Fibroblast of skin of back (primary cell): ENCODE measurements around the gene KLHL3.

ENCODE experiments used
- DNase-seq: peaks from one replicate; pipeline ENCODE4 v3.0.0-alpha.2; 2013

Gene KLHL3

DNA sequence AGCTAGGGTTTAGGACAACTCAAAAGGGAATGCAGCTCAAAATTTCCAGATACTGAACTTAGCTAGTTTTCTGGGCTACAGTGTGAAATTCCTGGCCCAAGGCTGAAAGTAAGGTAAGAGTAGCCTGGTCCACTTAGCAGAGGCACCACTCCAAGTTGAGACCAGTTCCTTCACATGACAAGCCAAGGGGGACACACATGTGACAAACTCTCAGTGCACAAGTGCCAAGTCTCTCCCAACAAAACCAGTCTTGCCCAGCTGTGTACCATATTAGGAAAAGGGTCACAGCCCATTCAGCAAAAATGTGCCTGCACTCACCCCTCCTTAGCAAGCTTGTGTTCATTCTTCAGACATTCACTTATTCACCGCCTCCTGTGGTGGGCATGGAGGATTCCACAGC is 27.8 kb downstream of the KLHL3 start:
- no peak for DNase-seq

DNA sequence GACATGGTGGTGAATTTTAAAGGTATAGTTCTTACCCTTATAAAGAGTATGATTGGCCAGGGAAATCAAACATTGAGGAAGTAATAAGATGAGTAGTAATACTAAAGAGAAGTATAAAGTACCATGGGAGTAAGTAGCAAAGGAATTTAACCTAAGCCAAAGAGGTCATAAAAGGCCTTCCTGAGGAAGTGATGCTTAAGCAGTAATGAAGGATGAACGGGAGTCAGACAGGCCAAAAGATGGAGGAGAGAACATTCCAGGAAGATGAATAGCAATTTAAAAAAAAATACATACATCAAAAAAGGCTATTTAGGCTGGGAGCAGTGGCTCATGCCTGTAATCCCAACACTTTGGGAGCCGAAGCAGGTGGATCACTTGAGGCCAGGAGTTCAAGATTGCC is 29.0 kb downstream of the KLHL3 start:
- DNase-seq = peak; percentile 25

GRCh38 chr5:137705106-137705505 is 30.8 kb downstream of the KLHL3 start:
- DNase-seq = peak; percentile 16

GRCh38 chr5:137703565-137703964 is 32.3 kb downstream of the KLHL3 start:
- DNase-seq = no peak

- no peak for DNase-seq
Observed at GRCh38 chr5:137700282-137700680, 35.6 kb downstream of the KLHL3 start.

DNA sequence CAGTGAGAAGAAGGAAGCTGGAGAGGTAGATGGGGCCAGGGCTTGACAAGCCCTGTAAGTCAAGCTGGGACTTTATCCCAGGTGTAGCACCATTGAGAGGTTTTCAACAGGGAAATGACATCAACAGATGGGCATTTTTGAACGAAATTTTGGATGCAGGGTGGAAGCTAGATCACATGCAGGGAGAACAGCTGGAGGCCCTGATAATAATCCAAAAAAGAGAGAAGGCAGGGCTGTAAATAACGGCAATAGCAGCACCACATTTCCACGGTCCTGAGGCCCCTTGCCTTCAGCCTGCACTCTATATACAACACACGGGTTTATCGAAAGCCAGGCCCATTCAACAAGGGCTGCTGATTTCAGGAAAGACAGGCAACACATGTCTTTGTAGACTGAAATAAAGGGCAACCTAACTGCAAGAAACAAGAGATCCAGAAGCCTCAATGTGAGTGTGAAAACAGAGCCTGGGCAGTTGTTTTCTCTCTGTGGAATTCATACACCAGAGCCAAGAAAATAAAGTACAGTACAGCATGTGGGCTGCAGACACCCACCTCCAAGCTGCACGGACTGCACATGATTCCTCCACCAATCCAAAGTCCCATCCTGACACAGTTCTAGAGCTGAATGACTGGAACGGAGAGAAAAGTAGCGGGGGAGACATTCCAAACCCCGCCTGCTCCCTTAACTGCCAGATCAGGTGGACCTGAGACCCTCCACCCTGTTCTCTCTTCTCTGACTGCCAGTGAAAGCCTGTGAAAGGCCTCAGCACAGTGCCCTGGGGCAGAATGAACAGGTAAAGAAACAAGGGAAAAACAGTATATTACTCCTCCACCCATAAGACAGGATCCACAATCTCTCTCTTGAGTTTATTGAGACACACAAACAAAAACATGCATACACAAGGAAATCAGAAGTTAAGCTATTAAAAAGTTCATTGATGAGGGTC is 36.3 kb downstream of the KLHL3 start:
- no peak for DNase-seq

- DNase-seq = peak; percentile 29
Observed at GRCh38 chr5:137696481-137696880, 39.4 kb downstream of the KLHL3 start.

DNA sequence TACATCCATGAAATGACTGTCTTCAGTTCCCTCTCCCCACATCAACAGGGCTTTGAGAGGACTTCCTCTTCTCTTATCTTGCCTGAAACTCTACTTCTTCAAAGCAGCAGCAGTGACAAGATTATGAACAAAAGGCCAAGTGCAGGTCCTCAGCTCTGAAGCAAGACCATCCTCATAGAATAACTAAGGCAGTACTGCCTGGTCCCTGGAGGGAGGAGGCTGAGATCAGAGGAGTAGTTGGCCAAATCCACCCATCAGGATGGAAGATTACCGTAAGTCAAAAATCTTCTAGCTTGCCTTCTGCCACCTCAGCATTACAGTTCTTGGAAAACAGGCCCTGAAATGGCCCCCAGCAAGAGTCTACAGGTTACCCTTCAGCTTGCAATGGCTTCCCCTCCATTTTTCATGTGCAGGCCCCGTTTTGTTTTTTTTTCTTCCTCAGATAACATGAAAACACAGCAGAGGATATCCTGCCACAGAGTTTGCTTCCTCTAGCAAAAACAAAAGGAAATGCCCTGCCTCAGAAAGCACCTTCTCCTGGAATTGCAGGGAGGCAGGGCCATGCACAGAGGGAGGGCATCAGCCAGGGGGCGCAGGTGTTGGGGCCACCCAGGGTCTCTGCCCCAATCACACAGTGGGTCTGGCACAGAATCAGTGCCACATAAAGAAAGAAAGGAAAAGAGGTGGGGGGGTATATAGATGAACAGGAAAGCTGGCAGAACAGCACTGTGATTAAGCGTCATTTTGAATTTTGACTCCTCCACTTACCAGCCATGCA is 40.0 kb downstream of the KLHL3 start:
- no peak for DNase-seq

DNA sequence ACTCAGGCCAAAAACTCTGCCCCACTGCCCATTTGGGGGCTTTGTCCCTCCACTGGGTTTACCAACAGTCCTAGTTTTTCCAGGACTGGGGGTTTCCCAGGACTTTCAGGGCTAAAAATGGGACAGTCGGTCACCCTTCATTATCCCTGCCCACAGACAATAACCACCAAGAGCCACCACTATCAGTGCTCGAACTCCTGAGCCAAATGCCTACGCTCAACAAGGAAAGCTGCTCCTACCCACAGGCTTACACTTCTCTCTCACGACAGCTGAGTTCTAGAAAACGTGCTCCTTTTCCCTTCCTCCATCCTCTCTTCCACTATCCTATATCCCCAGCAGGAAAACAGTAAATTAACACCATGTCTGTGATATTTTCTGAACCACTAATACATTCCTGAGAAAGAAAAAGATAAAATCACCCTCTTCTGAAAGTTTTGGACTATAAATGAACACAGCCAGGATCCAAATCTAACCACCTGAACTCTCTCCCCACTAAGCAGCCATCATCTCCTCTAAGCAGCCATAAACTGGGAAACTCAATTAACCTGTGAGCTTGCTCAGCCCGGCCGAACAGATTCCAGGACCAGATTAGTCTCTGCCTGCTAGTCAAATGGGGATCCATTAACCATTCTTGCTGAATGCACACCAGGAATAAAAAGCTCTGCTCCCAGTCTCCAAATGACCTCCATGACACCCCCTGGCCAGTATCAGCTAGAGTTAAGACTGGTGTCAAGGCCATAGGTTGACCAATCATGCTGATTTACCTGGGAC is 41.8 kb downstream of the KLHL3 start:
- no peak for DNase-seq

DNA sequence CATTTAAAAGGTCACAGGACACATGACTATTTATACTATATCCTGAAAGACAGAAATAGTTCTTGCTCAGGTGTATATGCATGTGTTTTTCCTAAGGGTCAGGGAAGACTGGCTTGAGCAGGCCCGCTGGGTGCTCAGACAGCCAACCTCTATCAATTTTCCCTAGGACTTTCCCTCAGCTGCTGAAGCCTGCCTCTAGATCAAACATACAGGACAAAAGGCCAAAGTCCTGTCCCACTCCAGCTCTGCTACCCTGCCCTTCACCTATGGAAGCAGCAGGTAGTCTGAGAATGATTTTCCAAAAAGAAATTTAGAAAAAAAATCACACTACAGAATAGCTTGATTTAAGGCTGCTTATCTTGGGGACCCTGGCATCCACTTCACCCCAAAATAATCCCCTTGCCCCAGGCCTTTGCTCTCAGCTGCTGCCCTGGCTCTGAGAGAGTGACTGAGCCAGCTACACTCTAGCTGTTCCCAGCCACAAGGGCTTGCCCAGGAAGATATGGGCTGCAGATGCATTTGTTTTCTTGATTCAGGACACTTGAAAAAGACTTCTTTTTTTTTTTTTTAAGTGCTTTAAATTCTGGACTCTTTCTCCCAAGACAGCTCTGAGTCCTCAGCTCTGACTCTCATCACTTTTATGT is 42.5 kb downstream of the KLHL3 start:
- DNase-seq = no peak

GRCh38 chr5:137689306-137689705 is 46.6 kb downstream of the KLHL3 start:
- no peak for DNase-seq

- peak; percentile 11 for DNase-seq
Observed at GRCh38 chr5:137688210-137688840, 47.6 kb downstream of the KLHL3 start.

- DNase-seq = no peak
Observed at GRCh38 chr5:137684761-137685160, 51.1 kb downstream of the KLHL3 start.

GRCh38 chr5:137681191-137681590 is 54.7 kb downstream of the KLHL3 start:
- no peak for DNase-seq

GRCh38 chr5:137679910-137680309 is 56.0 kb downstream of the KLHL3 start:
- DNase-seq = no peak

- no peak for DNase-seq
Observed at GRCh38 chr5:137679195-137679594, 56.7 kb downstream of the KLHL3 start.

GRCh38 chr5:137672881-137673280 is 63.0 kb downstream of the KLHL3 start:
- DNase-seq = no peak

- no peak for DNase-seq
Observed at GRCh38 chr5:137672001-137672400, 63.9 kb downstream of the KLHL3 start.

DNA sequence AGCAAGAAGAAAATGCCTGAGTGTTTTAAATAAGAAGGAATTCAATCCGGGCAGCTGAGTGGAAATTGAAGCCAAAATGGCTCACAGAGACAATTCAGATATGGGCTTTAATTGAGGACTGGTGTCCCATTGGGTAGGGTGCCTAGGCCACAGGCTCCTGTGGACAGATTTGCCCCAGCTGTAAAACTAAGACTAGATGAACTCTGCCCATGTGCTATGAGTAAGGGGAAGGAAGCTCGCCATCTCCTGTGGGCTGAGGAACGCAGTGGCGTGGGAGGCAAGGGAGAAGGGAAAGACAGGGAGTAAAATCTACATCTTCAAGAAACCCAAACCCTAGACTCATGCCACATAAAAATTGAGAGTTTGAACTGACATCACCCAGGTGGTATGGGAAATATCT is 66.1 kb downstream of the KLHL3 start:
- no peak for DNase-seq

DNA sequence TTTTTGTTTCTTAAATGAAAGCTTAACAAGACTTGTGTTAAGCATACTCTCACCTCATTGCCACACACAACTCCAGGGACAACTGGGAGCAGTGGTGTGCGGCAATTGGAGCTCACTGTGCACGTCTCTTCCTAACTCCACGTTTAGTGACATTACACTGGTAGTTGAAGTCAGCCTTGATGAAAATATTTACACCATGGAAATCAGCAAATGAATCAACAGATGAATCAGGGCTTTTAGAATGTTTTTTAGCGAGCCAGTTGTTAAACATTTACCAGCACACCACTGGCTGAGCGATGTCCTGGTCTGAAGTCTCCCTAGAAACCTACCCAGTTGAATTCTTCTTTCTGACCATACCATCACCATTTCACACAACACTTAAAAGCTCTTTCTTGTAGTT is 67.3 kb downstream of the KLHL3 start:
- DNase-seq = no peak

- no peak for DNase-seq
Observed at GRCh38 chr5:137667341-137667740, 68.5 kb downstream of the KLHL3 start.

DNA sequence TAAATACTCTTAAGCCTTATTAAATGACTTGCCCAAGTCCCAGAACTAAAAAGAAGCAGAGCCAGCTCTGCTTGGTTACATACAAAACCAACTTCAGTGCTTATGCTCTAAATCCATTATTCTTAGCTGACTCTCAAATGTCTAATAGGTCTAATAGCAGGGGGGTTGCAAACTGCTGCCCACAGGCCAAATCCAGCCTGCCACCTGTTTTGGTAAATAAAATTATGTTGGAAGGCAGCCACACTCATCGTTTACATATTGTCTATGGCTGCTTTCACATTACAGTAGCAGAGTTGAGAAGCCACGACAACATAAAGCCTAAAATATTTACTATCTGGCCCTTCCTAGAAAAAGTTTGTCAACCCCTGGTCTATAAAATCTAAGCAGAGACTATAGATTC is 69.0 kb downstream of the KLHL3 start:
- no peak for DNase-seq
